ES-I3 (cell line): ENCODE measurements around the gene LHX5.

Experiments
- H3K36me3 ChIP-seq: 2 replicates; pipeline ENCODE4 v1.6.1; 2013; ENCODE audit warnings: mild to moderate bottlenecking, low read length, control low read depth, moderate library complexity; ENCODE audit not compliant: insufficient read depth
- H3K4me1 ChIP-seq: 2 replicates; pipeline ENCODE4 v1.6.1; 2013; ENCODE audit warnings: mild to moderate bottlenecking, control low read depth, low read length; ENCODE audit not compliant: insufficient read depth
- H3K9ac ChIP-seq: 2 replicates; pipeline ENCODE4 v1.6.1; 2013; ENCODE audit warnings: low read depth, mild to moderate bottlenecking, low read length, moderate library complexity
- H3K9me3 ChIP-seq: 2 replicates; pipeline ENCODE4 v1.6.1; 2013; ENCODE audit warnings: mild to moderate bottlenecking, low read length, moderate library complexity; ENCODE audit not compliant: control insufficient read depth, insufficient read depth

LHX5 gene

DNA sequence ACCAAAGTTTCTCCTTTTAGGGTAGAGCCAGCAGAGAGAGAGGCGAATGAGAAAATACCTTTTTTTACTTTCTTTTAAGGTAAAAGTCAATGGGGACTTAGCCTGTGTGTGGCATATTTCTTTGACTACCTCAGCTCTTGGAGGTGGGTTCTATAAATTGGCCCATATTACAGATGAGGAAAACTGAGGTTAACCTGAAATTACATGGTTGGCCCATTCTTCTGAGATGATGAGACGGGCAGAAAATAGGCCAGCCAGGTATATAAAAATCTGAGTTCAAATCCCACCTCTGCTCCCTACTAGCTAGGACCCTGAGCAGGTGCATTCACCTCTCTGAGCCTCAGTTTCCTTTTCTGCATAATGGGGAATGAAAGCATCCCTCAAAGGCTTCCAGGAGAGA, 22.4 kb downstream of the LHX5 start:
- Histone ChIP-seq H3K9me3 (no peaks in the 10 kb centered on the region), H3K9ac (no peak overlapping the region)

GRCh38 chr12:113448873-113449272, 22.8 kb downstream of the LHX5 start:
- Histone ChIP-seq H3K4me1 (no peaks in the 10 kb centered on the region), H3K36me3 (no peaks in the 10 kb centered on the region), H3K9ac (no peak overlapping the region), H3K9me3 (no peaks in the 10 kb centered on the region)

More for the DNA sequence above, 22.4 kb downstream of the LHX5 start:
- Histone ChIP-seq H3K36me3 (no peaks in the 10 kb centered on the region), H3K4me1 (no peaks in the 10 kb centered on the region)

DNA sequence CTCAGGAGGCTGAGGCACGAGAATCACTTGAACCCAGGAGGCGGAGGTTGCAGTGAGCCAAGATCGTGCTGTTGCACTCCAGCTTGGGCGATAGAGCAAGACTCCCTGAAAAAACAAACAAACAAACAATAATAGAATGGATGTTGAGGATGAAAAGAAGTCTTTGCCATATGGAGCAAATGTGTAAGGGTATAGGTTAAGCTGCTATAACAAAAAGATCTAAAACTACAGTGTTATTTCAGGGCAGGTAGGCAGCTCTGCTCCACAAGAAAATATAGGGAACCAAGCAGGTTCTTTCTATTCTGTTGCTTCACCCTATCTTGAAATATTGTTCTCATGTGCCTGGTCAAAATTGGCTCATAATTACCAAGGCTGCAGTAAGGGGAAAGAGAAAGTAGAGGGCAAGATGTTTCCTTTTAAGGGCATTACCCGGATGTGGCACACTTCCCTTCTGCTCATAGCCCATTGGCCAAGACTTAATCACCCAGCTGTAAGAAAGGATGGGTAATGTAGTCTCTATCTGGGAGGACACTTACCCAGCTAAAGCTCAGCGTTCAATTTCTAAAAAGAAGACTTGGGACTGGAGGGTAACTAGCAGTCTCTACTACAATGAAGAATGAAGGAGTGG, 26.0 kb downstream of the LHX5 start:
- Histone ChIP-seq H3K4me1 (no peaks in the 10 kb centered on the region), H3K36me3 (no peaks in the 10 kb centered on the region), H3K9me3 (no peaks in the 10 kb centered on the region), H3K9ac (no peak overlapping the region)

DNA sequence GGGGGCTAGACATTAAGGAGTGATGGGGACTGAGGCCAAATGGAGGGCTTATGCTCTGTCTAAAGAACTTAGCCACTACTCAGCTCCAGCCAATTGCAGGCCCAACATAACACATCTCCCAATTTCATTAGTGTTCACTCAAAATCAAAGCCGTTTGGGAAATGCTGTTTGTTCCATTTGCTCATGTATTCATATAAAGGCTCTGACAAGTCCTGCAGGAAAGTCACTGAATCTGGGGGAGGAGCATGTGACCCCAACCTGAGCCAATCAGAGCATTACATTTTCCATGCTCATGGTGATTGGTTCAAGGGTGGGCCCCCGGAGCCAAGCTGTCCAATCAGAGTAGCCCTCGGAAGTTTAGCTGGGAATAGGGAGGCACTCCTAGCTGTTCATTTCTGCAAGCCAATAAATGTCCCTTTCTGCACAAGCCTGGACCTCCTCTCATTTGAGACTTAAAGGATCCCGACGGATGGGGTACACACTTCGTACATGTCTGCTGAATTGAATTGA, 28.6 kb downstream of the LHX5 start:
- H3K4me1 ChIP-seq, result no peaks in the 10 kb centered on the region
- no peak overlapping the region for H3K9ac ChIP-seq
- no peaks in the 10 kb centered on the region for H3K9me3 ChIP-seq
- H3K36me3 ChIP-seq, result no peaks in the 10 kb centered on the region

- H3K36me3 ChIP-seq, result no peaks in the 10 kb centered on the region
- H3K9me3 ChIP-seq, result no peaks in the 10 kb centered on the region
- no peaks in the 10 kb centered on the region for H3K4me1 ChIP-seq
- H3K9ac ChIP-seq, result no peak overlapping the region
These were observed 30.5 kb downstream of the LHX5 start for GRCh38 chr12:113440947-113441782.

- H3K9ac ChIP-seq, result no peak overlapping the region
- no peaks in the 10 kb centered on the region for H3K4me1 ChIP-seq
- H3K36me3 ChIP-seq, result no peaks in the 10 kb centered on the region
- H3K9me3 ChIP-seq, result no peaks in the 10 kb centered on the region
These were observed 31.3 kb downstream of the LHX5 start for GRCh38 chr12:113440336-113440735.

- Histone ChIP-seq H3K36me3 (no peaks in the 10 kb centered on the region), H3K4me1 (no peaks in the 10 kb centered on the region), H3K9ac (no peak overlapping the region), H3K9me3 (no peaks in the 10 kb centered on the region)
These were observed 32.1 kb downstream of the LHX5 start for GRCh38 chr12:113439606-113440030.

DNA sequence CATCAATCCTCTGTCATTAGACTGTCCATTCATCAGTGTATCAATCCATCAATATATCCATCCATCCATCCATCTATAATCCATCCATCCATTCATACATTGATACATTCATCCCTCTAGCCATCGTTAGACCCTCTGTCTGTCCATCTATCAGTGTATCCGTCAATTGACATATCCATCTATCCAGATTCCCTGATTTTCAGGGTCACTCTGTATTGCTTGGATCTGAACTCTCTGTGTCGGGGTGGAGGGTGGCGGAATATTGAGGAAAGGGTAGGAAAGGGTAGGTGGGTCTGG, 32.4 kb downstream of the LHX5 start:
- H3K9ac ChIP-seq, result no peak overlapping the region
- no peaks in the 10 kb centered on the region for H3K9me3 ChIP-seq
- no peaks in the 10 kb centered on the region for H3K4me1 ChIP-seq
- H3K36me3 ChIP-seq, result no peaks in the 10 kb centered on the region

DNA sequence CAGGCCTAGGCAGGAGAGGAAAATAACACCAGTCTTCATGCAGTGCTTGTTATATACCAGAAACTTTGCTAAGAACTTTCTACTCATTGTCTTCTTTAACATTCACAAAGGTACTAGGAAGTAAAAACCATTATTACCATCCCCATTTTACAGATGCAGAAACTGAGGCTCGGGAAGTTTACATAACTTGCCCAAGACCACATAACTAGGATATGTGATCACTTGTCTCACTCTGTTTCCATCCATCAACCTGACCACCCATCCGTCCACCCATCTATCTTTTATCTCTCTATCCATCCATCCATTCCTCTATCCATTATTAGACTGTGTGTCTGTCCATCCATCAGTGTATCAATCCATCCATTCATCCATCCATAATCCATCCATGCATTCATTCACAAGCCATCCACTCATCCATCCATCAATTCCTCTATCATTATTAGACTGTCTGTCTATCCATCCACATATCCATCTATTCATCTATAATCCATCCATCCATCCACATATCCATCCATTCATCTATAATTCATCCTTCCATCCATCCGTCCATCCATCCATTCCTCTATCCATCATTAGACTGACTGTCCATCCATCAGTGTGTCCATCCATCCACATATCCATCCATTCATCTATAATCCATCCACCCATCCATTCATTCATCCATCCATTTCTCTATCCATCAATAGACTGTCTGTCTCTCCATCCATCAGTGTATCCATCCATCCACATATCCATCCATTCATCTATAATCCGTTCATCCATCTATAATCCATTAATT, 33.0 kb downstream of the LHX5 start:
- Histone ChIP-seq H3K9me3 (no peaks in the 10 kb centered on the region), H3K9ac (no peak overlapping the region), H3K4me1 (no peaks in the 10 kb centered on the region), H3K36me3 (no peaks in the 10 kb centered on the region)

- no peaks in the 10 kb centered on the region for H3K9me3 ChIP-seq
These were observed 34.0 kb downstream of the LHX5 start for GRCh38 chr12:113437729-113438100.

DNA sequence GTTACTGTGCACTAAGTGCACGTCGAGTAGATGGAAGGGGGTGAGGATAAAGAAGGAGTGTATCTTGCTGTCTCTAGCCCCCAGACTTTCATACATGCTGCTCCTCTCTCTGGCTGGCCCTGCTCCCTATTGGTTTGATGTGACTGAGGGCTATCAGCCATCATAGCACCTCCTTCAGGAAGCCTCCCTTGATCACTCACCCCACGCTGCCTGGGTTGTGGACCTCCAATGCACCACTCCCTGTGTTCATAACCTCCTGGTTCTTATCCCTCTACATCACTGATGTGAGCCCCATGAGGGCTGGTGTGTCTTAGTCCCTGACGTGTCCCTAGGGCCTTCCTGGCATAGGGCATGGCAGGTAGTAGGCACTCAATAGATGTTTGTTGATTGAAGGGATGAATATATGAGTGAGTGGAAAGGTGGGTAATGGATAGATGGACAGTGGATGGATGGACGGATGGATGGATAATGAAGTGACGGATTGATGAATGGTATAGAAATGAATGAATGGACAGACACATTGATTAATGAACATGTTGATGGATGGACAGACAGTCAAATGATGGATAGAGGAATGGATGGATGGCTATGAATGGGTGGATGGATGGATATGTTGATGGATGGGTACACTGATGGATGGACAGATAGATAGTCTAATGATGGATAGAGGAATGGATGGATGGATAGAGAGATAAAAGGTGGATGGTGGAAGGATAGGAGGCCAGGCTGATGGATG, 34.5 kb downstream of the LHX5 start:
- Histone ChIP-seq H3K36me3 (no peaks in the 10 kb centered on the region), H3K9me3 (no peaks in the 10 kb centered on the region)

More at GRCh38 chr12:113437729-113438100, 34.0 kb downstream of the LHX5 start:
- H3K9ac ChIP-seq, result no peak overlapping the region
- H3K36me3 ChIP-seq, result no peaks in the 10 kb centered on the region
- H3K4me1 ChIP-seq, result no peaks in the 10 kb centered on the region

GRCh38 chr12:113436586-113436985, 35.1 kb downstream of the LHX5 start:
- no peaks in the 10 kb centered on the region for H3K9me3 ChIP-seq
- H3K9ac ChIP-seq, result no peak overlapping the region
- H3K36me3 ChIP-seq, result no peaks in the 10 kb centered on the region
- H3K4me1 ChIP-seq, result no peaks in the 10 kb centered on the region

More for the DNA sequence above, 34.5 kb downstream of the LHX5 start:
- Histone ChIP-seq H3K9ac (no peak overlapping the region), H3K4me1 (no peaks in the 10 kb centered on the region)

DNA sequence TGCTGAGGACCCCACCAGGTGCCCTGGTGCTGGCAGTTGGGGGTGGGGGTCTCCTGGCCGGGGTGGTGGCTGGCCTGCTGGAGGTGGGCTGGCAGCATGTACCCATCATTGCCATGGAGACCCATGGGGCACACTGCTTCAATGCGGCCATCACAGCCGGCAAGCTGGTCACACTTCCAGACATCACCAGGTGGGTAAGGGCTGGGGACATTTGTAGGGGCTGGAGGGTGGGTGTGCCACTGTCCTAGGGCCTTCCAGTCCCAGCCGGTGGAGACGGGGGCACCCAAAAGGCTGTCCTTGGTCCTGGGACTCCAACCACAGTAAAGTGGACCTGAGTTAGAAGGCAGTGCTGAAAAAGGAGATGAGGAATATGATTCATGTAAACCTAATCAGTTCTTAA, 36.3 kb downstream of the LHX5 start:
- no peaks in the 10 kb centered on the region for H3K36me3 ChIP-seq

GRCh38 chr12:113432986-113433385, 38.7 kb downstream of the LHX5 start:
- Histone ChIP-seq H3K9ac (no peak overlapping the region), H3K36me3 (no peaks in the 10 kb centered on the region), H3K9me3 (no peaks in the 10 kb centered on the region), H3K4me1 (no peaks in the 10 kb centered on the region)

More for the DNA sequence above, 36.3 kb downstream of the LHX5 start:
- H3K4me1 ChIP-seq, result no peaks in the 10 kb centered on the region
- H3K9ac ChIP-seq, result no peak overlapping the region
- H3K9me3 ChIP-seq, result no peaks in the 10 kb centered on the region
